DLD1 (cell line): ENCODE data around the gene AP1M2.

Source experiments
- in situ Hi-C: cut with HindIII; loops from 2 replicates; pipeline ENCODE4 v1.10.0; 2017; ENCODE audit warnings: low sequenced_read_pairs

AP1M2 gene

GRCh38 chr19:10587022-10587838 lies at the start of gene AP1M2:
TSS of gene AP1M2 (minus strand) at chr19:10587312. CDS start at chr19:10587231, 81 bp downstream.
- in situ Hi-C loops = no loop called here

- in situ Hi-C loops = no loop called here
These were observed 49.3 kb upstream of the AP1M2 start for GRCh38 chr19:10636304-10636972.

GRCh38 chr19:10634963-10635362 lies 47.9 kb upstream of the AP1M2 start:
- in situ Hi-C loops = no loop called here

- in situ Hi-C loops = no loop called here
These were observed 47.3 kb upstream of the AP1M2 start for GRCh38 chr19:10634430-10634829.

GRCh38 chr19:10631874-10632273 lies 44.8 kb upstream of the AP1M2 start:
- in situ Hi-C loops = no loop called here

- in situ Hi-C loops = no loop called here
These were observed 38.6 kb upstream of the AP1M2 start for GRCh38 chr19:10625762-10626138.

- in situ Hi-C loops = no loop called here
These were observed 38.1 kb upstream of the AP1M2 start, which contains the start of gene SLC44A2 for GRCh38 chr19:10625003-10625761. TSS of gene SLC44A2 (plus strand) at chr19:10625553. CDS start at chr19:10625634, 81 bp downstream.

GRCh38 chr19:10624585-10624984 lies 37.5 kb upstream of the AP1M2 start:
- in situ Hi-C loops = no loop called here

- in situ Hi-C loops = no loop called here
These were observed 34.9 kb upstream of the AP1M2 start for GRCh38 chr19:10621966-10622365.

- in situ Hi-C loops = no loop called here
These were observed 33.7 kb upstream of the AP1M2 start for GRCh38 chr19:10620786-10621185.

GRCh38 chr19:10618846-10619245 lies 31.7 kb upstream of the AP1M2 start:
- in situ Hi-C loops = no loop called here

GRCh38 chr19:10617409-10618121 lies 30.5 kb upstream of the AP1M2 start:
- in situ Hi-C loops = no loop called here

- in situ Hi-C loops = no loop called here
These were observed 28.4 kb upstream of the AP1M2 start for GRCh38 chr19:10615429-10616023.

- in situ Hi-C loops = no loop called here
These were observed 25.5 kb upstream of the AP1M2 start for GRCh38 chr19:10612499-10613119.

- in situ Hi-C loops = no loop called here
These were observed 24.8 kb upstream of the AP1M2 start for GRCh38 chr19:10611907-10612306.

GRCh38 chr19:10604460-10604980 lies 17.4 kb upstream of the AP1M2 start:
- in situ Hi-C loops = no loop called here

GRCh38 chr19:10603873-10604459 lies 16.9 kb upstream of the AP1M2 start:
- in situ Hi-C loops = no loop called here

- in situ Hi-C loops = no loop called here
These were observed 16.2 kb upstream of the AP1M2 start for GRCh38 chr19:10603084-10603872.
